ENCODE measurements around the gene PHLPP1. TPM values are rescaled to one million over a fixed set of nuclear protein-coding genes. Genes with fewer than 3 reads are reported as not detected.

PHLPP1 gene
- total and polyA plus RNA-seq, 2 donors from 2014 or later = 2.9 to 13.0 TPM

GRCh38 chr18:62732617-62733016 is 17.3 kb downstream of the PHLPP1 start:
- peaks cover 0 to 4% (median 0%) of the 10 kb centered on the region in 3 donors for H3K4me1 ChIP-seq (ENCODE audit: control insufficient read depth in 2 of 3, insufficient read depth in 2 of 3, low read depth in 1 of 3, low read length in 3 of 3)
- no peak for DNase-seq
- H3K9ac ChIP-seq (ENCODE audit: low read length in 3 of 3) = no peak overlapping the region
- H3K36me3 ChIP-seq (ENCODE audit: control insufficient read depth in 2 of 3, insufficient read depth in 3 of 3, low read length in 3 of 3) = no peaks in the 10 kb centered on the region
- no peak for TF ChIP-seq CTCF (IDR thresholded peaks at IDR 0.05; ENCODE audit: borderline replicate concordance, extremely low read depth, insufficient read depth)
- FAIRE-seq = no peak
- H3K27ac ChIP-seq (ENCODE audit: low read depth in 2 of 2, low read length in 2 of 2) = no peak overlapping the region
- no peak overlapping the region for H3K4me3 ChIP-seq (ENCODE audit: low read length in 3 of 3)
- H3K27me3 ChIP-seq (ENCODE audit: control insufficient read depth, insufficient read depth, low read length) = no peaks in the 10 kb centered on the region
- intact Hi-C loops (cut with DNase I) = no loop called here
- peaks cover 0 to 9% (median 0%) of the 10 kb centered on the region in 3 donors for H3K9me3 ChIP-seq (ENCODE audit: control insufficient read depth in 2 of 3, insufficient read depth in 1 of 3, low read length in 3 of 3)

- no peaks in the 10 kb centered on the region for H3K27me3 ChIP-seq (ENCODE audit: control insufficient read depth, insufficient read depth, low read length)
- peaks cover 0 to 4% (median 0%) of the 10 kb centered on the region in 3 donors for H3K4me1 ChIP-seq (ENCODE audit: control insufficient read depth in 2 of 3, insufficient read depth in 2 of 3, low read depth in 1 of 3, low read length in 3 of 3)
- no peak overlapping the region for H3K9ac ChIP-seq (ENCODE audit: low read length in 3 of 3)
- no peak overlapping the region for H3K27ac ChIP-seq (ENCODE audit: low read depth in 2 of 2, low read length in 2 of 2)
- no peaks in the 10 kb centered on the region for H3K36me3 ChIP-seq (ENCODE audit: control insufficient read depth in 2 of 3, insufficient read depth in 3 of 3, low read length in 3 of 3)
- H3K4me3 ChIP-seq (ENCODE audit: low read length in 3 of 3) = no peak overlapping the region
- intact Hi-C loops (cut with DNase I) = no loop called here
- FAIRE-seq (no peak), DNase-seq (no peak)
- H3K9me3 ChIP-seq (ENCODE audit: control insufficient read depth in 2 of 3, insufficient read depth in 1 of 3, low read length in 3 of 3) = peaks cover 0 to 9% (median 0%) of the 10 kb centered on the region in 3 donors
- no peak for TF ChIP-seq CTCF (IDR thresholded peaks at IDR 0.05; ENCODE audit: borderline replicate concordance, extremely low read depth, insufficient read depth)
These were observed 18.9 kb downstream of the PHLPP1 start for GRCh38 chr18:62734290-62734689.

- no peaks in the 10 kb centered on the region for H3K36me3 ChIP-seq (ENCODE audit: control insufficient read depth in 2 of 3, insufficient read depth in 3 of 3, low read length in 3 of 3)
- no peak overlapping the region for H3K4me3 ChIP-seq (ENCODE audit: low read length in 3 of 3)
- H3K9ac ChIP-seq (ENCODE audit: low read length in 3 of 3) = no peak overlapping the region
- H3K27me3 ChIP-seq (ENCODE audit: control insufficient read depth, insufficient read depth, low read length) = no peaks in the 10 kb centered on the region
- FAIRE-seq (no peak), DNase-seq (no peak)
- H3K9me3 ChIP-seq (ENCODE audit: control insufficient read depth in 2 of 3, insufficient read depth in 1 of 3, low read length in 3 of 3) = peaks cover 0 to 9% (median 0%) of the 10 kb centered on the region in 3 donors
- intact Hi-C loops (cut with DNase I) = no loop called here
- no peak overlapping the region for H3K27ac ChIP-seq (ENCODE audit: low read depth in 2 of 2, low read length in 2 of 2)
- H3K4me1 ChIP-seq (ENCODE audit: control insufficient read depth in 2 of 3, insufficient read depth in 2 of 3, low read depth in 1 of 3, low read length in 3 of 3) = peaks cover 0 to 2% (median 0%) of the 10 kb centered on the region in 3 donors
- TF ChIP-seq CTCF (IDR thresholded peaks at IDR 0.05; ENCODE audit: borderline replicate concordance, extremely low read depth, insufficient read depth) = no peak
These were observed 20.0 kb downstream of the PHLPP1 start for GRCh38 chr18:62735387-62735786.

Measured in kidney (tissue), 14 donors.